GM18858 (cell line): ENCODE results near the gene PLK3.
"Not testable (repeated sequence)": the region's sequence is repeated elsewhere in the genome, so short reads cannot be mapped to it uniquely, and the experiment has no call there.

ENCODE experiments used
- ATAC-seq: cut with Tn5 transposase; IDR thresholded peaks from one replicate; pipeline ENCODE4 v1.9.1; 2021; ENCODE audit not compliant: unreplicated experiment

Gene PLK3

DNA sequence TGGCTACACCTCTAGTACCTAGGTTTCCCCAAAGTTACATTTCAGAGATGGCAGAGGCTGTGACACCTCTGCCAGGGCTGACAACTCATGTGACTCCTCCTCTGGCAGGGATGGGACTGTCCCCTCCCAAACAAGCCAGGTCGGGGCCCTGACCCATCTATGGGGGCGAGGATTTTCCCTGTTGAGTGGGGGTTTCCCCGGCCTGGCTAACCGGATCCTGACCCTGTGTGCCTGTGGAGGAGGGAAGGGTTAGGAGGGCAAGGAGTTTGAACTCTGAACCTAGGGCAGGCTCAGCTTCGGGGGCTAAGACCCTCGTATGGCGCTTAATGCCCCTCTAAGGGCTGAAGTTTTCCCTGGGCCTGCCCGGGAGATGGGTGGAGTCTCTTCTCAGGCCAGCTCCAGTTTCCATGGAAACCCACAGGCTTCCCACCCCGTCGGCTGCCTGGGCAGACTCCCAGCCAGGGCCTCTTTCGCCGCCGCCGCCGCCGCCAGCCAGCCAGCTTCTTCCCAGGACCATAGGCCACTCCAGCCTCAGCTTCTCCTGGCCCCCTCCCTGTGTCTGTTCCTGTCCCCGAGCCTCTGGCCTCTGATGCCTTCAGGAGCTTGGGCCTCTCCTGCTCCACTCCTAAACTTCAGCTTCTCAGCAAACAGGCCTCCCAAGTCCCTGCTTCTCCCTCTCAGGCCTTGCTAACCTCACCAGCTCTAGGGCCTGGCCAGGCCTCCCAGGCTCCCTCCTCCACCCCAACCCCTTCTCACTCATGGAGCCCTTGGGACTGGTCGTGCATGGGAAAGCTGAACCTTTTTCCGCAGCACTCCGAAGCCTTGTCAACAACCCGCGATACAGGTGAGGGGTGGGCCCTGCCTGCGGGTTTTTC lies 8.1 kb downstream of the PLK3 start, which contains the start of gene BTBD19:
Gene BTBD19, plus strand, starts transcription at position 461 of the 875 bp plus-strand sequence. Its CDS starts 298 bp downstream, at position 759.
- ATAC-seq = no peak

DNA sequence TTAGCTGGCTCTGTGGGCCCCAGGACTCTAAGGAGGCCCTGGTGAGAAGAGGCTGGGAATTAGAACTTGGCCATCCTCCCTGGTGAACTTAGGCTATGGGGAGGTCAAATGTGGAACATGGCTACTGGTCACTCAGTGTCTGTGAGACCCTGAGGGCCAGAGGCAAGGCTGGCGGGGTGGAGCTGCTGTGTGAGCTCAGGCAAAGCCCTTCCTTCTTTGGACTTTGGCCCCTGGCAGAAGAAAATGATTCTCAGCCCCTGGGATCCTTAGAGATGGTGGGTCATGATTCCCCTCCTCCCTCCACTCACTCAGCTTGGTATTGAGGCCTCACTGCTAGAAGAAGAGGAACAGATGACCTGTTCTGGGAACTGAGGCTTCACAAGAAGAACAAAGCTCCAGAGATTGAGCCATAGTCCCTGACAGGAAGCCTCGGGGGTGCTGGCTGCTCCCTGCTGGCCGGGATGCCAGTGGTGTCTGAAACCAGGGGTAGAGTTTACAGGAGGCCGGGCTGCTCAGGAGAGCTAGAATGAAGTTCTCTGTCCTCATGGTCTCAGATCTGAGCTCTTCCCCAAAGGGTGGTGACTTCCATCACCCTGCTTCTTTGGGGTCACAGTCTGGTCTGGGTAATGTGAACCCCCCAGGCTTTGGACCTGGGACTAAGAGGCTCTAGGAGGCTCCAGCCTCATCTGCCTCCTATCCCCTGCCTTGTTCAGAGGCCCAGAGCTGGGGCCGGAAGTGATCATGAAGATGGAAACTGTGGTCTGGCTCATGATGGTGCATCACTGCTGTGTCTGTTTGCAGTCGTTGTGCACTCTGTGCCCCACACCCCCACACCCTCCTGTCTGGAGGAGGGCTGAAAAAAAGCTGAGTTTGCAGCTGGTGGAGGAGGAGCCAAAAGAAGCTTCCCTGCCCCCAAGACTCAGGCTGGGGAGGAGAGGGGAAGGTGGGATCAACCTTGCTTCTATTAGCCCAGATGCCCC lies 9.1 kb downstream of the PLK3 start:
- ATAC-seq = peak; percentile 35

DNA sequence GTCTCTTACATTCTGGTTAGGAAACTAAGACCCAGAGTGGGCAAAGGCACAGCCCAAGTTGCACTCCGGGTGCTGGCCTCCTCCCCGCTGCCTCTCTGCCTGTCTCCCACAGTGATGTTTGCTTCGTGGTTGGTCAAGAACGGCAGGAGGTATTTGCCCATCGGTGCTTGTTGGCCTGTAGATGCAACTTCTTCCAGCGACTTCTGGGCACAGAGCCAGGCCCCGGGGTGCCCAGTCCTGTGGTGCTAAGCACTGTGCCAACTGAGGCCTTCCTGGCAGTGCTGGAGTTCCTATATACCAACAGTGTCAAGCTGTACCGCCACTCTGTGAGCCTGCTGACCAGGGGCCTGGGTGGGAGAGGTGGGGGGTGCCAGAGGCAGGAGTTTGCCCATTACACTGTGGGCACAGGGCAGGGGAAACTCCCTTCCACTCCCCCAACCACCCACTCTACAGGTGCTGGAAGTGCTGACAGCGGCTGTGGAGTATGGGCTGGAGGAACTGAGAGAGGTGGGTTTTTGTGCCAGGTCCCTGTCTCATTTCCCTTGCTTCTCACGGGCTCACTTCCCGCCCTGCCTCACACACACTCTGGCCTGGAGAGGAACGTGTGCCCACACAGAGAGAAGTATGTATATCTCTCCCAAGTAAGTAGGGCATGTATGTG lies 10.1 kb downstream of the PLK3 start:
- no peak for ATAC-seq

DNA sequence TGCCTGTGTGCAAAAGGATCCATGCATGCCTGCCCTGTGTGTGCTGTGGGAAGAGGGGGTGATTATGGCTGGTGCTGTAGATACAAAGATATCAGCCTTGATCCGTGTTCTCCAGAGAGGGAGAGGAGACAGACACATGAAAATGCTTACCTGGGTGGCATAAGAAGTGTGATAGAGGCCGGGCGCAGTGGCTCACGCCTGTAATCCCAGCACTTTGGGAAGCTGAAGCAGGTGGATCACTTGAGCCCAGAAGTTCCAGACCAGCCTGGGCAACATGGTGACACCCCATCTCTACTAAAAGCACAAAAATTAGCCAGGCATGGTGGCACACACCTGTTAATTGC lies 10.6 kb downstream of the PLK3 start:
- not testable (repeated sequence) for ATAC-seq

DNA sequence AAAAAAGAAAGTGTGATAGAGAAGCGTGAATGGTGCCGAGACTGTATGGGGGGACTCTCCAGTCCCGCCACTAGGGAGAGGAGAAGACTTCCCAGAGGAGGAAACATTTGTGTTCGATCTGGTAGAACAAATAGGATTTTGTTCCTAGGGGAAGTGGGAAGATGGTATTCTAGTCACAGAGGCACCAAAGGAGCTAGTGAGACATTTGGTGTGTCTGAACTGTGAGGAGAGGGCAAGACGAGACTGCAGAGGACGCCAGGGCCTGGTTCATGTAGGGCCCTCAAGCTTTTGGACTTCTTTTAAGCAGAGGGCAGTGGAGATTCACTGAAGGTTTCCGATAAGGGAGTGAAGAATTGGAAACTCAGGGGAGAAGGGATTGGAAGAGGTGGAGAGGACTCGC lies 11.1 kb downstream of the PLK3 start:
- no peak for ATAC-seq

DNA sequence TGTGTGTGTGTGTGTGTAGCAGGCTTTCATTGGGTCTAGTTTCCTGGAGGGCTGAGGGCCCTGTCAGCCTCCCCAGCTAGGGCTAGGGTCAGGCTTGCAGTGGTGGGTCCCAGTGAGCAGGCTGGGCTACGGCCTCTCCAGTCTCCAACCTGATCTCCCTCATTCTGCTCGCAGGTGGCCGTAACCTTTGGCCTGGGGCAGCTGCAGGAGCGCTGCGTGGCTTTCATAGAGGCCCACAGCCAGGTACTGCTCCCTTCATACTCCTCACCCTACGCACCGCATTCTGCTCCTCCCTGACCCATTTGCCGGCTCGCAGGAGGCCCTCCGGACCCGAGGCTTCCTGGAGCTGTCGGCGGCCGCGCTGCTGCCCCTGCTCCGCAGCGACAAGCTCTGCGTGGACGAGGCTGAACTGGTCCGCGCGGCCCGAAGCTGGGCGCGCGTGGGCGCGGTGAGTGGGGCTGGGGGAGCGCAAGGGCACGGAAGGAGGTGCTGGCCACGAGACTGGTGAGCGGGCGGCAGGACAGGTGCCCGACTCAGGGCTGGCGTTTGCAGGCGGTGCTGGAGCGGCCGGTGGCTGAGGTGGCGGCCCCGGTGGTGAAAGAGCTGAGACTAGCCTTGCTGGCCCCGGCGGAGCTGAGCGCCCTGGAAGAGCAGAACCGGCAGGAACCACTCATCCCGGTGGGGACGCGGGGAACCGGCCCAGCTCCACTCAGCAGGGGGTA lies 12.8 kb downstream of the PLK3 start:
- ATAC-seq = no peak

DNA sequence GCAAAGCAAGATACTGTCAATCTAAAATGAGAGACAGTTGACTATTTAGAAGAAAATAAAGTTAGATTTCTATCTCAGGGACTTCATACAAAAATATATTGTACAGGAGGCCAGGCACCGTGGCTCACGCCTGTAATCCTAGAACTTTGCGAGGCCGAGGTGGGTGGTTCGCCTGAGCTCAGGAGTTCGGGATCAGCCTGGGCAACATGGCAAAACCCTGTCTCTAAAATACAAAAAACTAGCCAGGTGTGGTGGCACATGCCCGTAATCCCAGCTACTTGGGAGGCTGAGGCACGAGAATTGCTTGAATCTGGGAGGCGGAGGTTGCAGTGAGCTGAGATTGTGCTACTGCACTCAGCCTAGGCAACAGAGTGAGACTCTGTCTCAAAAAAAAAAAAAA lies 15.7 kb downstream of the PLK3 start:
- not testable (repeated sequence) for ATAC-seq

DNA sequence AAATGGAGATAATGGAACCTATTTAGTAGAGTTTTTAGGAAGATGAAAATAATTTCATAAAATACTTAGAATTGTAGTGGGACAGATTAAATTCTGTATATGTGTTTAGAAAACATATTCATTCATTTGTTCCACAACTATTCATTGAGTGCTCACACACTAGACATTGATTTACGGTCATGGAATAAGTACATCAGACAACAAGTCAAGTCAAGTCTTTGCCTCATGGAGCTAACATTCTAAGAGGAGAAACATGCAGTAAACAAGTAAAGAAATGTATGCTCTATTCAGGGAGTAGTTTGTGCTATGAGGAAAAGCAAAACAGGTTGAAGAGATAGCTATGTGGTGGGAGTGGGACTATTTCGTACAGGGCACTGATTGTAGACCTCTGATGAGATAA lies 17.1 kb downstream of the PLK3 start:
- no peak for ATAC-seq

DNA sequence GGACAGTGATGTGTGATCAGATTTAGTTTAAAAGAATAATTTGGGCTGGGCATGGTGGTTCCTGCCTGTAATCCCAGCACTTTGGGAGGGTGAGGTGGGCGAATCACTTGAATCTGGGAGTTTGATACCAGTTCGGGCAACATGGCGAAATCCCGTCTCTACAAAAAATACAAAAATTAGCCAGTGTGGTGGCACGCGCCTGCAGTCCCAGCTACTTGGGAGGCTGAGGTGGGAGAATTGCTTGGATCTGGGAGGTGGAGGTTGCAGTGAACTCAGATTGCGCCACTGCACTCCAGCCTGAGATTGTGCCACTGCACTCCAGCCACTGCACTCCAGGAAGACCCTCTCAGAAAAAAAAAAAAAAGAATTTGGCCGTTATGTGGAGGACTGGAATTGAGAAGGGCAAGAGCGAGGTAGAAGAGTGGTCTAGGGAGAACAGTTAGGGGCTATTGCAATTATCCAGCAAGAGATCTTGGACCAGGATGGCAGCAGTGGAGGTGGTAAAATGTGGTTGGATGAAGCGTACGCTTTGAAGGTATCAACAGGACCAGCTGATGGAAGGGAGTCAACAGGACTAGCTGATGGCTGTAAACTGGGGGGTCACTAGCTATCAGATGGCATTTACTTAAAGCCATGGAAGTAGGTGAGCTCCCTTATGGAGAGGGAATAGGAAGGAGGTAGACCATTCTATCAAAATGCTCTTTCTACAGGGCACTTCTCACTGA lies 17.8 kb downstream of the PLK3 start:
- ATAC-seq = no peak

DNA sequence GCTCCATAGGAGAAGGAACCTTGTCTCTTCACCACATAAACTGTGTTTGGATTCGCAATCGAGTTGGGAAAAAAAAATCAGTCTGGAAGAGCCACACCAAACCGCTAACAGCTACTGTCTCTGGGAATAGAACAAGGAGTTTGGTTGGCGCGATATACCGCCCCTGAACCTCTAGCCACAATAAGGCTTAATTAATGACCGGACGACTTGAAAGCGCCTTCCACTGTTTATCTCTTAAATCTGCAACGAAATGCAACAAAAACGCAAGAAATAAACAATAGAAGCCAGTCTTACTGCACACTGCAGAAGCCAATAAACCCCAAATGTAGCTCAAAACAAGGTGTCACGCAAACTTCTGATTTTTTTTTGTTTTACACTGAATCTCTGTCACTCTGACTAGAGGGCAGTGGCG lies 19.0 kb downstream of the PLK3 start:
- ATAC-seq = peak; percentile 2

DNA sequence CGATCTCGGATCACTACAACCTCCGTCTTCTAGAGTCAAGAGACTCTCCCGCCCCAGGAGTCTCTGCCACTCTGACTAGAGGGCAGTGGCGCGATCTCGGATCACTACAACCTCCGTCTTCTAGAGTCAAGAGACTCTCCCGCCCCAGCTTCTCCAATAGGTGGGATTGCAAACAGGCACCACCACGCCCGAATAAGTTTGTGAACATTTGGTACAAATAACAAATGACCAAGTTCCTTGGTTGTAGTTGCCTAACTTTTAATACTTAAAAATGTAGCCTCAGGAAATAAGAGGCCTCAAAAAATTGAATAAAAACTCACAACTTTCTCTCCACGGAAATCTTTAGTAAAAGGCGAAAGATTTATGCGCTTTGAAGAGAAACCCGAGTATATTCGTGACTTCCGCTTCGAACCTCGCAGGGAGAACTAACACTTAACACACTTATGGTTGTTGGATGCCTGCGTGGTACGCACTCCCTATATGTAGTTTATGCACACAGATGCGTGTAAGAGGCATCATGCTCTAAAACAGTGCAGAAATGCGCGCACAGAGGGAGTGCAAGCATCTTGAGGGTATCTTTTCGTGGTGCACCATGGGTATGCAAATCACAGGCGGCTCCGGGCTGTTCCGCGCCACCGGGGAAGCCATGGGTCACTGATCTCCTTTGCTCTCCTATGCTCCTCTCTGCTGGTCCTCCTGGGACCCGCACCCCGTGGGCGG lies 19.6 kb downstream of the PLK3 start:
- ATAC-seq = peak; percentile 76

DNA sequence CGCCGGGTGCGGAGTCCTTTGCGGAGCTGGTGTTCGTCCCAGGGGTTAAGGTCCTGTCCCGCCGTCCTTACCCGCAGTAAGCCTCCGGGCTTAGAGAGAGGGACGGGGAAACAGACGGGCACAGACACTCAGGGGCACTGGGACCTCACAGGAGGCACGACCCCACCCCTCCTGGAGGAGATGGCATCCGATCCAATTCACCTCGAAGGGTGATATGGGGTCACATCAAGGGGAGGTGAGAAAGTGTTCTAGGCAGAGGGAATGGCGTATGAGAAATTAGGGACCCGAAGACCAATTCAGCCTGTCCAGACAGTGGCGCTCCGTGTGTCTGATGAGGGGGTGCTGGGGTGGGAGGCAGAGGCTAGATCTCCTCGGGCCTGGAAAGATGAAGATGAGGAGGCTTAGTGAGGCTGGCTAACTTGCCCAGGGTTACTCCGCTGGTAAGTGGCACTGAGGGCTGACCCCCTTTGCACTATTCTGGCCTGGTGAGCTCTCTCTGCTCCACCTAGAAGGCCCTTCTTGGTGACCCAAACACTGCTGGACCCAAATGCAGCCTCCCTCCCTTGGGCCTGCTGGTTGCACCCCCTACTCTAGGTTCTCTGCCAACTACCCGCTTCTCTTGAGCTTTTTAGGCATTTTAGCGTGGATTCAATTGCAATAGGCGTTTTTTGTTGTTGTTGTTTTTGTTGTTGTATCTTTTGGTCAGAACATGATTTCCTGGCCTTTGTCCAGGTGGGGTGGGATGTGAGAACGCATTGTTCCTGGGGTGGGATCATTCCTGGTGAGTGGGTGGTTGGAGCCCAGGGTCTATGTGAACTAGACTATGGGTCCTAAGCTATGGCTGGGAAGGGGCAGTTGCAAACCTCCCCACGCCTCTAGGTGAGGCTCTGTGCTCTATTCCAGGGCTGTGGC lies 20.4 kb downstream of the PLK3 start:
- no peak for ATAC-seq

DNA sequence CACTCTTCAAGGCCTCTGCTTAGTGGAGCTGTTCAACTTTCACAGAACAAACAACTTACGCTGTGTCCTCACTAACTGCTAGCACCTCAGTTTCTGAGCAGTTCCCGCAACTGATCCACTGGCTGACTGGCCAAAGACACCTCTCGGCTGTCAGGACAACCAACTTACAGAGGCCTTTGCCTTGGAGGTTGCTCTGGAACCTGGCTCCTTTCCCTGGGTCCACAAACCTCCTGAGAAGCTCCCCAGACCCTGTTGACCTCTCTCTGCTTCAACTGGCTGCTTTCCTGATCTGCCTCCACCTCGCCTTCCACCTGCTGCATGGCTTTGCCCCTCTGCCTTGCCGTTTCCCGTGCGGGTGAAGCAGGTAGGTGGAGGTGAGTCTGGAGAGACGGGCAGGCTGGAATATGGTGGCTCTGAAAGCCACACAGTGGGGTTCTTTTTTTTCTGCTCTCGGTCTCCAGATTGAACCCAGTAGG lies 21.1 kb downstream of the PLK3 start:
- ATAC-seq = no peak

DNA sequence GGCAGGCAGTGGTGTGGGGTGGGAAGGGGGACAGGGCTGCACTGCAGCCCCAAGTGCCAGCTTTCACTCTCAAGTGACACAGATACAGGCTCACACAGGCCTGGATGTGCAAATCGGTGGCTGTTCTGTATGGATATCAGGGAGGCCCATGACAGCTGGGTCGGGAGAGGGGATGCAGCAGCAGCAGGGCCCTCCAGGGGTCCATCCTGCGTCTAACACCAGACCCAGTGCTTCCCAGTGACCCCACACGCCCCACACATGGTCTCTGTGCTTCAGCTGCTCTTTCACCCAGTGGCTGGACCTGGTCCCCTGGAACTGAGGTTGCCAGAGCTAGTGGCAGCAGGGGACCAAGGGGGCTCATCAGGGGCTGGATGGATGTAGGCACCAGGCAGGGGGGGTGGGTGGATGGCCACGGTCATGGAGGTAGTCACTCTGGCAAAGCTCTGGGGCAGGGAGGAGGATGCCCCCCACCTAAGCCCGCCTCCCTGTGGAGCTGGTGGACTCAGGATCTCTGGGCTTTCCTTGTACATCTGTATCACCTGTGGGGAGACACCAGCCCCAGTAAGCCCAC lies 22.0 kb downstream of the PLK3 start:
- no peak for ATAC-seq

DNA sequence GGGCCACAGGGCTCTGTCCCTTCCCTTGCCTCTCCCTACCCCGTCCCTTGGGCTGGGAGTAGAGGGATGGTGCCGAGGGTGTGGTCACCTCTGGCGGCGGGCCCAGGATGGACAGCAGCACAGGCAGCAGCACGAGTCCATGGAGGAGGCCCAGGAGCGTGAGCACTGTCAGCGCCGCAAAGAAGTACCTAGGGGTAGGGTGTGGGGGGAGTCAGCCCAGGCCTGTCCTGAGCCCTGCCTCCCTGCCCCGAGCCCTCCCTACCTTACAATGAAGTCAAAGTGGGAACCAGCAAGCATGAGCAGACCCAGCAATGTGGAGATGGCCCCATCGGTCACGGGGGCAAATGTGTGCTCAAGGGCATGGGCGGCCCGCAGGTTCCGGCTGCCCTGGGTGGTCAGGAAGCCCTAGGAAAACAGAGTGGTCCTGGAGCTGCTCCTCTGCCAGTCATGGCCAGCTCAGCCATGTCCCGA lies 22.8 kb downstream of the PLK3 start:
- no peak for ATAC-seq

DNA sequence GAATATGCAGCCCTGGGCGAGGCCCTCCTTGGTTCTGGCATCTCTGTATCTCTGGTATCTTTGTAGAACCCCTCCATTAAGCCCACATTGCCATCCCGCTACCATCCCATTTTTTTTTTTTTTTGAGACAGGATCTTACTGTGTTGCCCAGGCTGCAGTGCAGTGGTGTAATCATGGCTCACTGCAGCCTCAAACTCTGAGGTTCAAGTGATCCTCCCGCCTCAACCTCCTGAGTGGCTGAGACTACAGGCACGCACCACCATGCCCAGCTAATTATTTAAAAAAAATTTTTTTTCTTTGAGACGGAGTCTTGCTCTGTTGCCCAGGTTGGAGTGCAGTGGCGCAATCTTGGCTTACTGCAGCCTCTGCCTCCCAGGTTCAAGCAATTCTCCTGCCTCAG lies 24.2 kb downstream of the PLK3 start:
- ATAC-seq = not testable (repeated sequence)

DNA sequence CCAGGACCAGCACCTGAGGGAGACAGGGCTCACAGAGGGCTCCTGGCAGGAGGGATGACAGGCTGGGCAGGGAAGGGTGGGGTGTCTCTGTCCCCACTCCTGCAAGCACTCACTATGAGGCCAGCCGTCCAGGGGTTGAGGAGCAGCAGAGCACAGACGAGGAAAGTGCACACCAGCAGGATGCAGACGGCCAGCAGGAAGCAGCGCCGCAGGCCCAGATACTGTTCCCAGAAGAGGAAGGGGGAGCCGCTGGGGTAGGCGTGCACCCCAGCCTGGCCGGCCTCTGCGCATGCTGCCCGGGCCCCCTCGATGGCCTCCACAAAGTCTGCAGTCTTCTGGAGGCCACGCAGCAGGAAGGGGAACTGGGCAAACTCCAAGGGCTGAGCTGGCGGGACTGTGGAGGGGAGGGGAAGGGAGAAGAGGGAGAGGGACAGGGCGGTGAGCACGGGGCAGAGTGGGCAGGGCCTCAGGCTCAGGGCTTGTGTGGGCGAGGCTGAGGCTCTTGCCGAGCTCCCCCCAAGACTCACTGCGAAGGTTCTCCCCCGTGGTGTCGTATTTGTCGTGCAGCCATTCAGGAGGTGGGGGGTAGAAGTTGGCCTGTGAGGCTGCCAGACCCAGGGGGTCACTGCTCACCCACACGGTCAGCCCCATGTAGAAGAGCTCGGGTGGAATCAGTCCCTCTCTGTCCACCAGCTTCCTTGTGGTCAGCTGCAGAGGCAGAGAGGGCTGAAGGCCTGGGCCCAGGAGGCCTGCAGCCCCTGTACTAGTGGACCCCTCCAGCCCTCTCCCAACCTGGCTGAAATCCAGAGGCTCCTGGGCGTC lies 26.4 kb downstream of the PLK3 start:
- ATAC-seq = no peak
